HepG2 (cell line): Measurements from ENCODE around the gene TMEM120A. TPM values are rescaled to one million over a fixed set of nuclear protein-coding genes. Genes with fewer than 3 reads are reported as not detected.

Experiments used
- ATAC-seq: fragments of 200-7000 bp; cut with Tn5 transposase; 3 replicates; pipeline ENCODE4 v1.9.1; 2020; ENCODE audit warnings: mild to moderate bottlenecking, moderate library complexity
- BruUV-seq: library from RNA; stranded (reverse); fragments of 400-500 nt; replicated peaks from 2 replicates; lab custom pipeline; 2021; lab: Mats Ljungman, UMichigan
- CTCF ChIA-PET: fragments of 300-600 bp; formaldehyde crosslinking; extraction: SDS; loops from one replicate; lab custom pipeline; 2021; ENCODE audit warnings: low total read pairs, inconsistent platforms, low intra/inter-chr PET ratio; lab: Yijun Ruan, JAX
- POLR2A ChIA-PET: fragments of 350-600 bp; sonication (Branson Sonifier 250); formaldehyde crosslinking; loops from one replicate; lab custom pipeline; 2020; ENCODE audit warnings: antibody characterized with exemption, inconsistent platforms; lab: Yijun Ruan, JAX
- DNase-seq: peaks from one replicate; pipeline ENCODE4 v3.0.0-alpha.2; 2015; ENCODE audit warnings: low spot score
- FAIRE-seq: peaks from 3 replicates; lab custom pipeline; 2011; peaks lifted over from hg19 to GRCh38; lab: Jason Lieb, UNC
- H2AFZ ChIP-seq: one replicate; pipeline ENCODE4 v1.6.1; 2011; ENCODE audit warnings: low read length, inconsistent platforms
- H3K27ac ChIP-seq: fragments of 300-600 bp; 3 replicates; pipeline ENCODE4 v1.8.0; 2011; ENCODE audit warnings: mixed run types, mild to moderate bottlenecking, mixed read lengths, low read length, inconsistent platforms; ENCODE audit not compliant: insufficient read depth; ENCODE audit errors: extremely low read length
- H3K27me3 ChIP-seq, 2 experiments: fragments of 200-600 bp in 1 of 2; 2 replicates in 1 of 2; 3 replicates in 1 of 2; pipeline versions ENCODE4 v1.6.0 to v1.8.0; 2011; ENCODE audit warnings: low read length in 2 of 2, mild to moderate bottlenecking in 2 of 2, moderate library complexity in 2 of 2, inconsistent platforms in 1 of 2; ENCODE audit not compliant: insufficient read depth in 2 of 2, control insufficient read depth in 1 of 2
- H3K36me3 ChIP-seq, 2 experiments: fragments of 200-600 bp in 1 of 2; replicated peaks in 1 of 2; 2 replicates in 1 of 2; 3 replicates in 1 of 2; pipeline versions ENCODE4 v1.5.1 to v1.8.0; 2011; ENCODE audit warnings: low read length in 2 of 2, inconsistent platforms in 1 of 2; ENCODE audit not compliant: insufficient read depth in 2 of 2, control insufficient read depth in 1 of 2
- H3K4me1 ChIP-seq: 2 replicates; pipeline ENCODE4 v1.5.1; 2012; ENCODE audit warnings: low read length, inconsistent platforms; ENCODE audit not compliant: insufficient read depth
- H3K4me2 ChIP-seq: 2 replicates; pipeline ENCODE4 v1.6.0; 2011; ENCODE audit warnings: low read depth, low read length, inconsistent platforms
- H3K4me3 ChIP-seq, 3 experiments: fragments of 200-600 bp in 1 of 3; sonication (generic), shearing (Covaris generic) in 1 of 3; replicated peaks in 1 of 3; 2 replicates each; pipeline ENCODE4 v1.5.1; 2011 to 2016; ENCODE audit warnings: low read length in 3 of 3, inconsistent platforms in 2 of 3, low read depth in 2 of 3, mild to moderate bottlenecking in 2 of 3, control low read depth in 1 of 3, mixed read lengths in 1 of 3; ENCODE audit not compliant: insufficient read depth in 1 of 3
- H3K79me2 ChIP-seq: one replicate; pipeline ENCODE4 v1.6.1; 2011; ENCODE audit warnings: low read length, inconsistent platforms; ENCODE audit not compliant: insufficient read depth
- H3K9ac ChIP-seq: 2 replicates; pipeline ENCODE4 v1.6.0; 2011; ENCODE audit warnings: mild to moderate bottlenecking, low read depth, low read length, inconsistent platforms; ENCODE audit not compliant: insufficient read depth
- H3K9me3 ChIP-seq: 2 replicates; pipeline ENCODE4 v1.5.1; 2012; ENCODE audit warnings: mild to moderate bottlenecking, low read length
- H4K20me1 ChIP-seq: 2 replicates; pipeline ENCODE4 v1.6.0; 2011; ENCODE audit warnings: inconsistent platforms, mild to moderate bottlenecking, low read length, moderate library complexity; ENCODE audit not compliant: insufficient read depth
- AGO2 ChIP-seq: fragments of 200-400 bp; formaldehyde crosslinking; optimal IDR thresholded peaks from 2 replicates; pipeline ENCODE3; 2017; ENCODE audit warnings: mild to moderate bottlenecking, low read depth, low read length, moderate library complexity
- BRF2 ChIP-seq: sonication (generic); formaldehyde crosslinking; IDR thresholded peaks from 2 replicates; pipeline ENCODE4 v1.8.1; 2022; ENCODE audit warnings: mild to moderate bottlenecking, missing genetic modification reagents
- CBX1 ChIP-seq: IDR thresholded peaks from one replicate; pipeline ENCODE4 v1.6.1; 2016; ENCODE audit warnings: antibody characterized with exemption, low read depth
- HNRNPK ChIP-seq: fragments of 200-400 bp; formaldehyde crosslinking; IDR thresholded peaks from 2 replicates; pipeline ENCODE4 v1.6.1; 2018; ENCODE audit warnings: low read length, low read depth, moderate library complexity, mild to moderate bottlenecking; ENCODE audit not compliant: poor library complexity, severe bottlenecking
- HNRNPLL ChIP-seq: fragments of 200-400 bp; formaldehyde crosslinking; IDR thresholded peaks from 2 replicates; pipeline ENCODE4 v1.6.1; 2017; ENCODE audit warnings: mild to moderate bottlenecking, low read depth, low read length; ENCODE audit not compliant: poor library complexity, severe bottlenecking
- KDM2A ChIP-seq: sonication (generic); formaldehyde crosslinking; IDR thresholded peaks from 2 replicates; pipeline ENCODE4 v1.4.0; 2020; ENCODE audit warnings: low read depth, missing genetic modification reagents, borderline replicate concordance
- LBX2 ChIP-seq: sonication (generic); formaldehyde crosslinking; IDR thresholded peaks from 2 replicates; pipeline ENCODE4 v1.5.0; 2020; ENCODE audit warnings: missing genetic modification reagents, mild to moderate bottlenecking, borderline replicate concordance
- POLR2G ChIP-seq: fragments of 200-400 bp; formaldehyde crosslinking; IDR thresholded peaks from 2 replicates; pipeline ENCODE4 v1.6.1; 2018; ENCODE audit warnings: mild to moderate bottlenecking, low read depth, low read length, moderate library complexity
- RAD51 ChIP-seq: fragments of 450-650 bp; IDR thresholded peaks from 2 replicates; pipeline ENCODE4 v1.6.1; 2016; ENCODE audit warnings: borderline replicate concordance
- RBM22 ChIP-seq: fragments of 200-400 bp; formaldehyde crosslinking; optimal IDR thresholded peaks from 2 replicates; pipeline ENCODE3; 2017; ENCODE audit warnings: mild to moderate bottlenecking, low read length, moderate library complexity
- RFX5 ChIP-seq: IDR thresholded peaks from 2 replicates; pipeline ENCODE4 v1.6.1; 2011; ENCODE audit warnings: low read depth, low read length, improper control_type of control experiment
- SMAD3 ChIP-seq: sonication (generic); formaldehyde crosslinking; IDR thresholded peaks from 2 replicates; pipeline ENCODE4 v1.4.0; 2020; ENCODE audit warnings: missing genetic modification reagents
- SMAD9 ChIP-seq: sonication (generic); formaldehyde crosslinking; IDR thresholded peaks from 2 replicates; pipeline ENCODE4 v1.5.1; 2020; ENCODE audit warnings: mild to moderate bottlenecking, missing genetic modification reagents
- SSRP1 ChIP-seq: IDR thresholded peaks from 2 replicates; pipeline ENCODE4 v1.6.1; 2016; ENCODE audit warnings: control low read depth
- XBP1 ChIP-seq: sonication (generic); formaldehyde crosslinking; IDR thresholded peaks from 2 replicates; pipeline ENCODE4 v1.5.0; 2020; ENCODE audit warnings: missing genetic modification reagents
- YY1 ChIP-seq: IDR thresholded peaks from 2 replicates; pipeline ENCODE4 v1.6.1; 2011; ENCODE audit warnings: low read length, low read depth, moderate library complexity, mild to moderate bottlenecking; ENCODE audit not compliant: insufficient read depth, insufficient replicate concordance
- ZBTB21 ChIP-seq: sonication (generic); formaldehyde crosslinking; IDR thresholded peaks from 2 replicates; pipeline ENCODE4 v1.4.0; 2020; ENCODE audit warnings: missing genetic modification reagents
- ZNF496 ChIP-seq: sonication (generic); formaldehyde crosslinking; IDR thresholded peaks from 2 replicates; pipeline ENCODE4 v1.8.1; 2023; ENCODE audit warnings: mild to moderate bottlenecking, moderate library complexity, missing genetic modification reagents; ENCODE audit not compliant: insufficient replicate concordance
- ZNF567 ChIP-seq: sonication (generic); formaldehyde crosslinking; IDR thresholded peaks from 2 replicates; pipeline ENCODE4 v1.8.1; 2023; ENCODE audit warnings: mild to moderate bottlenecking, missing genetic modification reagents, borderline replicate concordance
- ZNF800 ChIP-seq: sonication (generic); formaldehyde crosslinking; IDR thresholded peaks from 2 replicates; pipeline ENCODE4 v1.4.0; 2020; ENCODE audit warnings: missing genetic modification reagents
- WGBS: methylation state at CpG from one replicate; pipeline ENCODE4 v1.1.6; 2017; ENCODE audit warnings: low lambda C conversion rate; 5-methylcytosine and 5-hydroxymethylcytosine counted together
- in situ Hi-C: cut with HindIII; loops from 2 replicates; pipeline ENCODE4 v1.10.0; 2017; ENCODE audit warnings: low pct_unique_long_range_greater_than_20kb; ENCODE audit not compliant: extremely low pct_ligation_motif_present
- intact Hi-C: fragments of 100-400 bp; cut with micrococcal nuclease; formaldehyde crosslinking; loops from one replicate; pipeline ENCODE4 v1.10.0; 2022; ENCODE audit not compliant: unreplicated experiment
- polyA plus RNA-seq, 8 experiments: library from polyadenylated mRNA; depleted of rRNA in 3 of 8; stranded (reverse) in 7 of 8; unstranded in 1 of 8; fragments of >200 nt; fragmentation: Illumina TruSeq in 4 of 8; extraction: Trizol in 4 of 8; gene quantifications; 2 replicates each; pipeline versions ENCODE4 v1.2.1 to v1.2.3, GENCODE V29; 2011 to 2016; ENCODE audit warnings: low read depth in 4 of 8, missing spikeins in 1 of 8, mixed read lengths in 1 of 8; ENCODE audit not compliant: insufficient read depth in 1 of 8
- total RNA-seq, 5 experiments: library from RNA; depleted of rRNA; stranded (reverse); fragments of >200 nt; fragmentation: Illumina TruSeq; extraction: Trizol; gene quantifications; 2 replicates each; pipeline ENCODE4 v1.2.3, GENCODE V29; 2016; ENCODE audit warnings: low read depth in 1 of 5

Gene TMEM120A
- total and polyA plus RNA-seq, 2 of the 13 experiments (the other 11 are each of a cell fraction or from before 2014, with no cell fraction given) = 40.3 to 102 TPM

GRCh38 chr7:75987805-75988567 lies 6.4 kb downstream of the TMEM120A start:
- FAIRE-seq = no peak
- Histone ChIP-seq H4K20me1 (peaks cover 4% of the 10 kb centered on the region; the same call in 1 of the 2 replicates), H3K4me2 (no peak overlapping the region), H3K36me3 (peaks cover 32 to 49% of the 10 kb centered on the region in 2 experiments; a peak in 4 of 5 replicates), H3K9ac (no peak overlapping the region), H3K79me2 (peaks cover under 1% of the 10 kb centered on the region), H3K27ac (no peak overlapping the region), H2AFZ (no peak overlapping the region), H3K9me3 (no peaks in the 10 kb centered on the region), H3K27me3 (no peaks in the 10 kb centered on the region), H3K4me1 (peaks cover 21% of the 10 kb centered on the region), H3K4me3 (no peak overlapping the region)
- in situ Hi-C loops (no loop called here), intact Hi-C loops (no loop called here)
- WGBS = 92% methylated on average over 22 of the region's 30 CpGs
- POLR2A ChIA-PET = no interaction called here
- no TSS peak for BruUV-seq
- DNase-seq = no peak
- no peak for TF ChIP-seq ZNF800 (CRISPR knock-in tag)
- peak; percentile 54 for TF ChIP-seq POLR2G
- TF ChIP-seq ZBTB21 (CRISPR knock-in tag) = no peak
- no peak for TF ChIP-seq YY1
- no peak for TF ChIP-seq LBX2 (CRISPR knock-in tag)
- TF ChIP-seq BRF2 (CRISPR knock-in tag) = no peak
- peak; percentile 10 for TF ChIP-seq HNRNPLL
- TF ChIP-seq SMAD9 (CRISPR knock-in tag) = no peak
- no peak for TF ChIP-seq ZNF567 (CRISPR knock-in tag)
- TF ChIP-seq SMAD3 (CRISPR knock-in tag) = no peak
- TF ChIP-seq KDM2A (CRISPR knock-in tag) = peak; percentile 24; the same call in 1 of the 2 replicates
- TF ChIP-seq XBP1 (CRISPR knock-in tag) = no peak
- no peak for TF ChIP-seq RFX5
- no peak for TF ChIP-seq RAD51
- peak; percentile 32 for TF ChIP-seq AGO2
- TF ChIP-seq SSRP1 (CRISPR knock-in tag) = 0 out of 2 replicates have a peak, but pooled peaks have one; percentile 0
- no peak for TF ChIP-seq HNRNPK
- peak; percentile 47 for TF ChIP-seq RBM22
- TF ChIP-seq CBX1 = no peak
- TF ChIP-seq ZNF496 (CRISPR knock-in tag) = no peak
- ATAC-seq = no peak; the same call in 2 of the 3 replicates
- CTCF ChIA-PET = no interaction called here
